HCT116 (cell line): Measurements from ENCODE around the gene TBL2. TPM values are rescaled to one million over a fixed set of nuclear protein-coding genes. Genes with fewer than 3 reads are reported as not detected.
"Not testable (repeated sequence)": the region's sequence is repeated elsewhere in the genome, so short reads cannot be mapped to it uniquely, and the experiment has no call there.

Experiments
- ATAC-seq: fragments of 200-7000 bp; cut with Tn5 transposase; 2 replicates; pipeline ENCODE4 v1.9.1; 2020; ENCODE audit warnings: mild to moderate bottlenecking, moderate library complexity
- BruUV-seq: library from RNA; stranded (reverse); fragments of 400-500 nt; replicated peaks from 2 replicates; lab custom pipeline; 2021; lab: Mats Ljungman, UMichigan
- CTCF ChIA-PET: fragments of 300-600 bp; sonication (Branson Sonifier 250); formaldehyde crosslinking; loops from one replicate; lab custom pipeline; 2021; ENCODE audit warnings: antibody characterized with exemption; lab: Charles Lee
- POLR2A ChIA-PET: fragments of 300-600, 350-600 bp; sonication (Branson Sonifier 250); formaldehyde crosslinking; loops from one replicate; lab custom pipeline; 2021; ENCODE audit warnings: antibody characterized with exemption; lab: Charles Lee
- RAD21 ChIA-PET, 2 experiments: fragments of 300-600 bp; sonication (Branson Sonifier 250); formaldehyde crosslinking; loops; one replicate each; lab custom pipeline; 2023; ENCODE audit warnings: low total read pairs in 2 of 2; ENCODE audit not compliant: uncharacterized antibody in 2 of 2, unreplicated experiment in 2 of 2, low non-redundant PET in 1 of 2; lab: Charles Lee
- DNase-seq: peaks from one replicate; pipeline ENCODE4 v3.0.0-alpha.2; 2010; ENCODE audit warnings: low read depth, low spot score
- H2AFZ ChIP-seq: fragments of 200-600 bp; shearing (Covaris generic), sonication (generic); 2 replicates; pipeline ENCODE4 v1.6.1; 2017; ENCODE audit warnings: low read depth, mixed run types, mixed read lengths, antibody characterized with exemption, low read length; ENCODE audit not compliant: poor library complexity, severe bottlenecking
- H3K27ac ChIP-seq: 2 replicates; pipeline ENCODE4 v1.5.1; 2012; ENCODE audit warnings: low read depth, low read length
- H3K27me3 ChIP-seq: fragments of 200-600 bp; sonication (generic); 2 replicates; pipeline ENCODE4 v1.6.1; 2016; ENCODE audit warnings: mixed run types, low read length, mixed read lengths; ENCODE audit not compliant: insufficient read depth
- H3K36me3 ChIP-seq, 2 experiments: fragments of 200-500 bp in 1 of 2; fragments of 200-600 bp in 1 of 2; sonication (Bioruptor generic) in 1 of 2; sonication (generic) in 1 of 2; 2 replicates each; pipeline versions ENCODE4 v1.5.1 to v1.6.1; 2014 to 2016; ENCODE audit warnings: low read length in 2 of 2, inconsistent platforms in 1 of 2, mixed read lengths in 1 of 2, mixed run types in 1 of 2; ENCODE audit not compliant: insufficient read depth in 2 of 2, control insufficient read depth in 1 of 2
- H3K4me1 ChIP-seq, 2 experiments: fragments of 200-600 bp in 1 of 2; sonication (generic) in 1 of 2; 2 replicates each; pipeline versions ENCODE4 v1.5.1 to v1.6.1; 2012 to 2017; ENCODE audit warnings: low read length in 2 of 2, inconsistent platforms in 1 of 2, mild to moderate bottlenecking in 1 of 2, mixed read lengths in 1 of 2, mixed run types in 1 of 2, moderate library complexity in 1 of 2; ENCODE audit not compliant: insufficient read depth in 2 of 2, control insufficient read depth in 1 of 2
- H3K4me2 ChIP-seq: fragments of 200-600 bp; sonication (generic); 2 replicates; pipeline ENCODE4 v1.6.1; 2017; ENCODE audit warnings: mixed run types, low read length, mixed read lengths
- H3K4me3 ChIP-seq, 2 experiments: fragments of 200-600 bp in 1 of 2; sonication (generic) in 1 of 2; replicated peaks in 1 of 2; 2 replicates each; pipeline ENCODE4 v1.5.1; 2011 to 2016; ENCODE audit warnings: low read length in 2 of 2, control low read depth in 1 of 2, low read depth in 1 of 2, mild to moderate bottlenecking in 1 of 2, mixed read lengths in 1 of 2, mixed run types in 1 of 2
- H3K79me2 ChIP-seq: fragments of 200-600 bp; sonication (generic); 2 replicates; pipeline ENCODE4 v1.6.1; 2017; ENCODE audit warnings: mild to moderate bottlenecking, mixed run types, low read length, moderate library complexity, mixed read lengths; ENCODE audit not compliant: insufficient read depth
- H3K9ac ChIP-seq: fragments of 200-600 bp; sonication (generic); 2 replicates; pipeline ENCODE4 v1.6.1; 2016; ENCODE audit warnings: low read length, mixed read lengths
- H3K9me2 ChIP-seq: fragments of 200-600 bp; sonication (generic), shearing (Covaris generic); 2 replicates; pipeline ENCODE4 v1.6.1; 2017; ENCODE audit warnings: mixed run types, mild to moderate bottlenecking, moderate library complexity; ENCODE audit not compliant: insufficient read depth
- H3K9me3 ChIP-seq, 2 experiments: fragments of 200-500 bp in 1 of 2; fragments of 200-600 bp in 1 of 2; sonication (Bioruptor generic) in 1 of 2; sonication (generic) in 1 of 2; 2 replicates each; pipeline ENCODE4 v1.6.1; 2014 to 2017; ENCODE audit warnings: low read length in 2 of 2, mixed read lengths in 2 of 2, inconsistent platforms in 1 of 2, low read depth in 1 of 2, mild to moderate bottlenecking in 1 of 2, mixed run types in 1 of 2, moderate library complexity in 1 of 2; ENCODE audit not compliant: control insufficient read depth in 1 of 2, insufficient read depth in 1 of 2
- H4K20me1 ChIP-seq: fragments of 200-600 bp; sonication (generic), shearing (Covaris generic); 2 replicates; pipeline ENCODE4 v1.6.1; 2017; ENCODE audit warnings: mixed run types, mild to moderate bottlenecking, moderate library complexity; ENCODE audit not compliant: insufficient read depth
- CEBPB ChIP-seq: IDR thresholded peaks from 2 replicates; pipeline ENCODE4 v1.6.1; 2012; ENCODE audit warnings: low read depth
- EGR1 ChIP-seq: IDR thresholded peaks from 2 replicates; pipeline ENCODE4 v1.6.1; 2012; ENCODE audit warnings: low read depth
- ELF1 ChIP-seq: IDR thresholded peaks from 2 replicates; pipeline ENCODE4 v1.6.1; 2012; ENCODE audit warnings: low read depth, borderline replicate concordance
- EZH2 ChIP-seq: fragments of 200-600 bp; sonication (generic); IDR thresholded peaks from 2 replicates; pipeline ENCODE4 v1.6.1; 2017; ENCODE audit warnings: antibody characterized with exemption, mixed run types
- EZH2phosphoT487 ChIP-seq: fragments of 200-600 bp; IDR thresholded peaks from 2 replicates; pipeline ENCODE4 v1.6.1; 2018; ENCODE audit warnings: antibody characterized with exemption, borderline replicate concordance
- FOSL1 ChIP-seq: IDR thresholded peaks from 2 replicates; pipeline ENCODE4 v1.6.1; 2012; ENCODE audit warnings: low read depth
- JUND ChIP-seq: IDR thresholded peaks from 2 replicates; pipeline ENCODE4 v1.6.1; 2012
- POLR2A ChIP-seq: IDR thresholded peaks from 2 replicates; pipeline ENCODE4 v1.7.0; 2011; ENCODE audit warnings: borderline replicate concordance; ENCODE audit not compliant: insufficient read depth, insufficient read length; ENCODE audit errors: extremely low read depth
- POLR2AphosphoS5 ChIP-seq: IDR thresholded peaks from 2 replicates; pipeline ENCODE4 v1.6.1; 2011; ENCODE audit warnings: mild to moderate bottlenecking, low read depth, low read length, moderate library complexity
- RAD21 ChIP-seq: IDR thresholded peaks from 2 replicates; pipeline ENCODE4 v1.6.1; 2012; ENCODE audit warnings: low read depth, mild to moderate bottlenecking
- SIN3A ChIP-seq: IDR thresholded peaks from 2 replicates; pipeline ENCODE4 v1.6.1; 2012; ENCODE audit warnings: low read depth
- SP1 ChIP-seq: IDR thresholded peaks from 2 replicates; pipeline ENCODE4 v1.6.1; 2012; ENCODE audit warnings: low read depth
- SRF ChIP-seq: IDR thresholded peaks from 2 replicates; pipeline ENCODE4 v1.6.1; 2012; ENCODE audit warnings: low read depth
- YY1 ChIP-seq: IDR thresholded peaks from 2 replicates; pipeline ENCODE4 v1.6.1; 2011; ENCODE audit warnings: low read length, low read depth, moderate library complexity, mild to moderate bottlenecking; ENCODE audit not compliant: insufficient replicate concordance; ENCODE audit errors: extremely low read depth
- ZBTB33 ChIP-seq: IDR thresholded peaks from 2 replicates; pipeline ENCODE4 v1.6.1; 2011; ENCODE audit warnings: mild to moderate bottlenecking, low read length, moderate library complexity; ENCODE audit not compliant: insufficient replicate concordance; ENCODE audit errors: extremely low read depth
- ZFX ChIP-seq: fragments of 450-650 bp; IDR thresholded peaks from 2 replicates; pipeline ENCODE4 v1.6.1; 2017
- ZNF274 ChIP-seq: fragments of 200-500 bp; sonication (Bioruptor generic); IDR thresholded peaks from 2 replicates; pipeline ENCODE4 v1.6.1; 2014; ENCODE audit warnings: mild to moderate bottlenecking, low read depth, low read length, inconsistent platforms
- intact Hi-C: fragments of 100-400 bp; cut with micrococcal nuclease; formaldehyde crosslinking; loops from 2 replicates; pipeline ENCODE4 v1.10.0; 2022
- total RNA-seq: library from RNA; stranded (reverse); gene quantifications from one replicate; pipeline ENCODE4 v1.2.1, GENCODE V29; 2021; ENCODE audit not compliant: unreplicated experiment
- TF ChIP-seq, protein P1 (sequence below): IDR thresholded peaks from 2 replicates; pipeline ENCODE4 v1.6.1; 2012

Gene TBL2
- total RNA-seq, 1 experiment from 2014 or later = 55.0 TPM

DNA sequence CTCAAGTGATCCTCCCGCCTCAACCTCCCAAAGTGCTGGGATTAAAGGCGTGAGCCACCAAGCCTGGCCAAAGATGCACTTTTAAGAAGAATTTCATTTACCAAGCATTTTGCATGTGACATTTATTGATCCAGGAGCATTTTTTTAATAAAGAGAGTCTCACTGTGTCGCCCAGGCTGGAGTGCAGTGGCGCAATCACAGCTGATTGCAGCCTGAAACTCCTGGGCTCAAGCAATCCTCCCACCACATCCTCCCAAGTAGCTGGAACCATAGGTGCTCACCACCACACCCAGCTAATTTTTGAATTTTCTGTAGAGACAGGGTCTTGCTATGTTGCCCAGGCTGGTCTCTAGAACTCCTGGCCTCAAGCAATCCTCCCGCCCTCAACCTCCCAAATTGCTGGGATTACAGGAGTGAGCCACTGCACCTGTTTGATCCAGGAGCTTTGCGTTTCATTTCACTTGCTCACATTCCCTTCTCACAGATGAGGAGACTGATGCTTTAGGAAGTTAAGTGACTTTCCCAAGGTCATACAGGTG, 4.4 kb upstream of the TBL2 start:
- no TSS peak for BruUV-seq
- H3K79me2 ChIP-seq = peaks cover 6% of the 10 kb centered on the region
- no peaks in the 10 kb centered on the region for H3K36me3 ChIP-seq
- ChIA-PET POLR2A (no interaction called here), CTCF (no interaction called here), RAD21 (no interaction called here)
- no peak overlapping the region for H3K4me2 ChIP-seq
- H3K9ac ChIP-seq = no peak overlapping the region
- H3K9me3 ChIP-seq = no peaks in the 10 kb centered on the region
- intact Hi-C loops = no loop called here
- no peaks in the 10 kb centered on the region for H3K27me3 ChIP-seq
- H3K4me1 ChIP-seq = peaks cover 8 to 10% of the 10 kb centered on the region in 2 experiments
- DNase-seq (no peak), ATAC-seq (no peak)
- H3K27ac ChIP-seq = no peak overlapping the region
- H2AFZ ChIP-seq = no peak overlapping the region
- no peaks in the 10 kb centered on the region for H4K20me1 ChIP-seq
- H3K4me3 ChIP-seq = no peak overlapping the region
- H3K9me2 ChIP-seq = no peaks in the 10 kb centered on the region
- TF ChIP-seq RAD21 = no peak
- TF ChIP-seq EZH2phosphoT487 = no peak
- no peak for TF ChIP-seq EZH2
- no peak for TF ChIP-seq ZFX
- no peak for TF ChIP-seq YY1
- no peak for TF ChIP-seq SP1
- no peak for TF ChIP-seq JUND
- no peak for TF ChIP-seq ZNF274
- TF ChIP-seq CEBPB = no peak
- no peak for TF ChIP-seq POLR2AphosphoS5
- no peak for TF ChIP-seq SIN3A
- TF ChIP-seq FOSL1 = no peak
- no peak for TF ChIP-seq EGR1
- no peak for TF ChIP-seq ZBTB33
- TF ChIP-seq ELF1 = no peak
- TF ChIP-seq POLR2A = no peak
- TF ChIP-seq, protein P1, sequence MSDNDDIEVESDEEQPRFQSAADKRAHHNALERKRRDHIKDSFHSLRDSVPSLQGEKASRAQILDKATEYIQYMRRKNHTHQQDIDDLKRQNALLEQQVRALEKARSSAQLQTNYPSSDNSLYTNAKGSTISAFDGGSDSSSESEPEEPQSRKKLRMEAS = no peak
- no peak for TF ChIP-seq SRF

DNA sequence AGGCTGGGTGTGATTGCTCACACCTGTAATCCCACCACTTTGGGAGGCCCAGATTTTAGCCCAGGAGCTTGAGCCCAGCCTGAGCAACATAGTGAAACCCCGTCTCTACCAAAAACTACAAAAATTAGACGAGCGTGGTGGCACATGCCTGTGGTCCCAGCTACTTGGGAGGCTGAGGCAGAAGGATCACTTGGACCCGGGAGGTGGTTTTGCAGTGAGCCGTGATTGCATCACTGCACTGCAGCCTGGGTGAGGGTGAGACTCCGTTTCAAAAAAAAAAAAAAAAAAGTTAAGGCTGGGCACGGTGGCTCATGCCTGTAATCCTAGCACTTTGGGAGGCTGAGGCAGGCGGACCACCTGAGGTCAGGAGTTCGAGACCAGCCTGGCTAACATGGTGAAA, 2.6 kb upstream of the TBL2 start:
- H3K27me3 ChIP-seq, BruUV-seq, intact Hi-C loops, DNase-seq, H4K20me1 ChIP-seq, H3K4me2 ChIP-seq, H3K27ac ChIP-seq, H3K4me3 ChIP-seq, H3K9ac ChIP-seq, H3K36me3 ChIP-seq, ATAC-seq, RAD21 ChIA-PET, POLR2A ChIA-PET, H3K9me2 ChIP-seq, H2AFZ ChIP-seq, H3K9me3 ChIP-seq, CTCF ChIA-PET: not testable (repeated sequence)
- peaks cover 19 to 27% of the 10 kb centered on the region in 2 experiments for H3K4me1 ChIP-seq
- H3K79me2 ChIP-seq = peaks cover 22% of the 10 kb centered on the region
